ENCODE measurements around the gene GRAP2. TPM values are rescaled to one million over a fixed set of nuclear protein-coding genes. Genes with fewer than 3 reads are reported as not detected.
A peak's percentile ranks its signal among the peaks of the same experiment; 100 is the strongest.

GRAP2 gene
- total and polyA plus RNA-seq, 2 of the 13 experiments (the other 11 are each of a cell fraction or from before 2014, with no cell fraction given), result 0.15 TPM; not detected in 1

- Histone ChIP-seq H3K9me3 (ENCODE audit: low read length) (no peaks in the 10 kb centered on the region), H3K4me2 (ENCODE audit: low read depth, low read length) (no peak overlapping the region), H3K27ac (ENCODE audit: extremely low read length, insufficient read depth, low read length) (no peak overlapping the region), H3K79me2 (ENCODE audit: insufficient read depth, low read length) (no peaks in the 10 kb centered on the region), H3K27me3 (ENCODE audit: control insufficient read depth in 1 of 2, insufficient read depth in 2 of 2, low read length in 2 of 2) (peaks cover 4 to 42% of the 10 kb centered on the region in 2 experiments; a peak in 3 of 5 replicates), H3K36me3 (replicated peaks in 1 of 2; ENCODE audit: control insufficient read depth in 1 of 2, insufficient read depth in 2 of 2, low read length in 2 of 2) (no peaks in the 10 kb centered on the region), H4K20me1 (ENCODE audit: insufficient read depth, low read length) (no peaks in the 10 kb centered on the region), H3K4me3 (replicated peaks in 1 of 3; ENCODE audit: insufficient read depth in 1 of 3, low read depth in 2 of 3, low read length in 3 of 3) (no peak overlapping the region), H3K4me1 (ENCODE audit: insufficient read depth, low read length) (peaks cover 12% of the 10 kb centered on the region), H2AFZ (ENCODE audit: low read length) (no peak overlapping the region), H3K9ac (ENCODE audit: insufficient read depth, low read depth, low read length) (no peak overlapping the region)
- ChIA-PET POLR2A (no interaction called here), CTCF (ENCODE audit: low intra/inter-chr PET ratio, low total read pairs) (no interaction called here)
- no TSS peak for BruUV-seq (replicated peaks)
- no peak for DNase-seq (ENCODE audit: low spot score)
- FAIRE-seq, result no peak
- TF ChIP-seq ZNF501 (CRISPR knock-in tag; IDR thresholded peaks at IDR 0.05), result no peak
- TF ChIP-seq RAD51 (IDR thresholded peaks at IDR 0.05; ENCODE audit: borderline replicate concordance), result no peak
- TF ChIP-seq ZNF562 (CRISPR knock-in tag; IDR thresholded peaks at IDR 0.05; ENCODE audit: borderline replicate concordance), result no peak
- peak; percentile 49 for TF ChIP-seq MAFF (IDR thresholded peaks at IDR 0.05; ENCODE audit: low read depth, low read length)
- TF ChIP-seq ZSCAN31 (CRISPR knock-in tag; IDR thresholded peaks at IDR 0.05; ENCODE audit: low read depth), result no peak
- no peak for TF ChIP-seq NCOR1 (IDR thresholded peaks at IDR 0.05; ENCODE audit: borderline replicate concordance, low read length)
- TF ChIP-seq ZNF17 (CRISPR knock-in tag; IDR thresholded peaks at IDR 0.05), result no peak
- TF ChIP-seq REXO4 (CRISPR knock-in tag; IDR thresholded peaks at IDR 0.05; ENCODE audit: borderline replicate concordance), result no peak
- no peak for TF ChIP-seq PRPF4 (IDR thresholded peaks at IDR 0.05; ENCODE audit: low read depth, low read length, poor library complexity, severe bottlenecking)
- TF ChIP-seq ZNF510 (CRISPR knock-in tag; IDR thresholded peaks at IDR 0.05; ENCODE audit: low read depth), result no peak
- no peak for TF ChIP-seq ELK4 (CRISPR knock-in tag; IDR thresholded peaks at IDR 0.05; ENCODE audit: borderline replicate concordance)
- TF ChIP-seq GLI4 (CRISPR knock-in tag; IDR thresholded peaks at IDR 0.05; ENCODE audit: borderline replicate concordance), result no peak
- TF ChIP-seq MAFK (conservative IDR thresholded peaks at IDR 0.05 in 1 of 2, IDR thresholded peaks at IDR 0.05 in 1 of 2; ENCODE audit: low read length in 2 of 2), result peak; percentile 57 to 62
- TF ChIP-seq ZBTB37 (CRISPR knock-in tag; IDR thresholded peaks at IDR 0.05), result no peak
- ATAC-seq, result no peak
- WGBS (ENCODE audit: low lambda C conversion rate), result 0% methylated on average over 3 of the region's 6 CpGs
- in situ Hi-C loops (cut with HindIII; ENCODE audit: extremely low pct_ligation_motif_present, low pct_unique_long_range_greater_than_20kb) (no loop called here), intact Hi-C loops (cut with micrococcal nuclease; ENCODE audit: unreplicated experiment) (no loop called here)
Measured at GRCh38 chr22:40010746-40011145, 109.9 kb downstream of the GRAP2 start.

All from HepG2 (cell line).